Measurements from ENCODE around the gene CCDC27.

- TF ChIP-seq CTCF (IDR thresholded peaks at IDR 0.05) (no peak), POLR2AphosphoS5 (IDR thresholded peaks at IDR 0.05) (no peak), POLR2A (IDR thresholded peaks at IDR 0.05) (no peak), EP300 (IDR thresholded peaks at IDR 0.05) (no peak)
Measured at GRCh38 chr1:3740752-3741151, 11.5 kb upstream of the CCDC27 start.
